Measurements from ENCODE around the gene CCM2.
A peak's percentile ranks its signal among the peaks of the same experiment; 100 is the strongest.
"Not testable (repeated sequence)": the region's sequence is repeated elsewhere in the genome, so short reads cannot be mapped to it uniquely, and the experiment has no call there.

Gene CCM2

GRCh38 chr7:45034710-45035109 is 34.7 kb downstream of the CCM2 start:
- H3K27me3 Mint-ChIP-seq; H3K9me3 Mint-ChIP-seq; H3K27ac Mint-ChIP-seq; intact Hi-C loops (cut with micrococcal nuclease); H3K4me3 Mint-ChIP-seq: not testable (repeated sequence)
- Mint-ChIP-seq H3K36me3 (ENCODE audit: low read depth) (peaks cover 54% of the 10 kb centered on the region), H3K4me1 (ENCODE audit: low read depth) (peaks cover 69% of the 10 kb centered on the region)

- peaks cover 68% of the 10 kb centered on the region for H3K4me1 Mint-ChIP-seq (ENCODE audit: low read depth)
- H3K27ac Mint-ChIP-seq, result peak overlapping the region; percentile 80
- H3K9me3 Mint-ChIP-seq, result no peaks in the 10 kb centered on the region
- H3K4me3 Mint-ChIP-seq, result no peak overlapping the region
- intact Hi-C loops (cut with micrococcal nuclease), result no loop called here
- H3K27me3 Mint-ChIP-seq, result no peaks in the 10 kb centered on the region
- peaks cover 60% of the 10 kb centered on the region for H3K36me3 Mint-ChIP-seq (ENCODE audit: low read depth)
These were observed 35.4 kb downstream of the CCM2 start for GRCh38 chr7:45035371-45035770.

DNA sequence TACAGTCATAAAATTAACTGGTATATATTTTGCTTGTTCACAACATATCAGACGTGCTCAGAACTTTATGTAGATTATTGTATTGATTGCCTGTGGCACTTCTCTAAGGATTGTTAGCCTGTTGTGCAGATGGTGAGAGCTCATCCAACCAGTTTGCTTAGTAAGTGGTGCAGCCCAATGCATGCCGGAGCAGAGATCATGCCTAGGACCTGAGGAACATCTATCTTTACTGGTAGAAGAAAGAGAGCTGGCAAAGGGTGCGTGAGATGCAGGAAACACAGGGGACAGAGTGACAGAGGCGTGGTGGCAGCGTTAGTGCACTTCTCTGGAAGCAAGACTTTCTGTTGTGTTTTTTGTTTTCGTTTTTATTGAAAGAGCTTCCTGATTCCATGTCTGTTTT is 35.9 kb downstream of the CCM2 start:
- intact Hi-C loops (cut with micrococcal nuclease), result no loop called here
- H3K9me3 Mint-ChIP-seq, result no peaks in the 10 kb centered on the region
- peaks cover 65% of the 10 kb centered on the region for H3K36me3 Mint-ChIP-seq (ENCODE audit: low read depth)
- peaks cover 73% of the 10 kb centered on the region for H3K4me1 Mint-ChIP-seq (ENCODE audit: low read depth)
- H3K4me3 Mint-ChIP-seq, result peak overlapping the region; percentile 60
- peak overlapping the region; percentile 80 for H3K27ac Mint-ChIP-seq
- no peaks in the 10 kb centered on the region for H3K27me3 Mint-ChIP-seq

DNA sequence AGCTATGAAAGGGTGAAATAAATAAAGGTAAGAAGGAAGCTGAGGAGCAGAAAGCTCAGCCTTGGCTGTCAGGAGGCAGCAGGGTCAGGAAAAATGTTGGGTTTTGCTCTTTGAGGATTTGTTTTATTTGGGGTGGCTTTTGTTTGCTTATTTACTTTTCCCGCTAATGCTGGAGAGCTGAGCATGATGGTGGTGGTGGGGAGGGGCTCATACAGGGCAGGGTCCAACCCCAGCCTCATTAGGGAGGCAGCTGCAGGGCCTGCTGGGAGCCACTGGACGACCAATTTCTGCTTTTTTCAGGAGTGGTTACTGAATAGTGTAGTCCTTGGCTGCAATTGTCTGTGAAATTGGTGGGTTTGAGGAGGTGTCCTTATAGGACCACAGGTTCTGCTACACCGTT is 36.3 kb downstream of the CCM2 start:
- Mint-ChIP-seq H3K4me1 (ENCODE audit: low read depth) (peaks cover 75% of the 10 kb centered on the region), H3K4me3 (peak overlapping the region; percentile 60), H3K9me3 (no peaks in the 10 kb centered on the region), H3K36me3 (ENCODE audit: low read depth) (peaks cover 69% of the 10 kb centered on the region), H3K27ac (peak overlapping the region; percentile 80), H3K27me3 (no peaks in the 10 kb centered on the region)
- intact Hi-C loops (cut with micrococcal nuclease), result no loop called here

DNA sequence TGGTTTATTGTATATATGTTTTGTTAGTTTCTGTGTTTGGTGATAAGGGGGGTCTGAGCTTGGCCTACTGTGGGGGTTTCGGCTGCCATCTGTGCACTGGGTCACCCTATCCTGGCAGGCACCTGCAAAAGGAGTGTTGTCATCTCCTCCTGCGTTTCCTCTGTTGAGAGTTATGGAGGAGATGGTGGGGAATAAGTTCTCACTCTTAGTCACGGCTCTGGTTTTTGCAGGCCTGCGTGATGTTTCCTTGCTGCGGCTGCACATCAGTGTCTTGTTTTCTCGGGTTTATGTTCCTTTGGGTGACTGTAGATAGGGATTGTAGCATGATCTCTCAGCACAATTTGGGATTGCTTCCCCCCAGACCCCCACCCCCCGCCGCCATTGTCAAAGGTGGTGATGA is 36.8 kb downstream of the CCM2 start:
- H3K4me1 Mint-ChIP-seq (ENCODE audit: low read depth), result peaks cover 73% of the 10 kb centered on the region
- intact Hi-C loops (cut with micrococcal nuclease), result no loop called here
- H3K9me3 Mint-ChIP-seq, result no peaks in the 10 kb centered on the region
- no peaks in the 10 kb centered on the region for H3K27me3 Mint-ChIP-seq
- H3K36me3 Mint-ChIP-seq (ENCODE audit: low read depth), result peaks cover 71% of the 10 kb centered on the region
- H3K4me3 Mint-ChIP-seq, result peak overlapping the region; percentile 60
- H3K27ac Mint-ChIP-seq, result peak overlapping the region; percentile 80

DNA sequence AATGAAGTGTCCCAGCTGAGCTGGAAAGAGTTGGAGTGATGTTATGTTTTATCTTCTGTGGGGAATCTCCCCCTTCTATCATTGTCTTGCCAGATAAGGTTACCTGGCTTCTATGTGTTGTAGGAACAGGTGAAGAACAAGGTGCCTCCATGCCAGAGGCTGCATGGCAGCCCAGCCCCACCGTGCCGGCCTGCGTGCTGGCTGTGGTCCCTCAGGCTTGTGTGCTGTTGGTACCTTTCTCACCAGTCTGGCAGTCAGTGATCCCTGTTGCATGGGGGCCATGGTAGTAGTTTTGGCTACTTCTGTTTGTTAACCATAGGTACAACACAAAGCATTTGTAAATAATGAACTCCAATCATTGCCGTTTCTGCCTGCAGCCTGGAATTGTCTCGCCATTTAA is 37.9 kb downstream of the CCM2 start:
- Mint-ChIP-seq H3K27me3 (no peaks in the 10 kb centered on the region), H3K36me3 (ENCODE audit: low read depth) (peaks cover 71% of the 10 kb centered on the region), H3K4me3 (no peak overlapping the region), H3K4me1 (ENCODE audit: low read depth) (peaks cover 65% of the 10 kb centered on the region), H3K9me3 (no peaks in the 10 kb centered on the region), H3K27ac (no peak overlapping the region)
- intact Hi-C loops (cut with micrococcal nuclease), result no loop called here

DNA sequence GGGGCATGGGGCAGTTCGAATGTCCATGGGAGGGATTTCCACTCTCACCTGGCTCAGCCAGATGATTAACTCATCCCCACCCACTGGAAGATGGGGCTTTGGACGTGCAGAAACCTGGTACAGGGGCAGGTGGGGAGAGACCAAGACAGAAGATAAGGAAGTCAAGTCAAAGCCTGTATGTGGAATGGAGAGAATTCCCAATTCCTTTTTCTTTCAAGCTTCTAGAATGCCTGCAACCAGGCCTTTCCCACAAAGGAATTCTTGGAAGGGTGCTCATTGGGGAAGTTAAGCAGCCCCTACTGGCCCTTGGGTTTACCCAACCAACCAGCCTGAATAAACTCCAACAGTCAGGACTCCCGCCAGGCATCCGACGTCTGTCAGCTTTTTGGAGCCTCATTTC is 39.1 kb downstream of the CCM2 start:
- H3K36me3 Mint-ChIP-seq (ENCODE audit: low read depth), result peaks cover 76% of the 10 kb centered on the region
- H3K27ac Mint-ChIP-seq, result peak overlapping the region; percentile 37
- peaks cover 62% of the 10 kb centered on the region for H3K4me1 Mint-ChIP-seq (ENCODE audit: low read depth)
- no peak overlapping the region for H3K4me3 Mint-ChIP-seq
- intact Hi-C loops (cut with micrococcal nuclease), result no loop called here
- no peaks in the 10 kb centered on the region for H3K27me3 Mint-ChIP-seq
- no peaks in the 10 kb centered on the region for H3K9me3 Mint-ChIP-seq

GRCh38 chr7:45044338-45044737 is 44.3 kb downstream of the CCM2 start:
- peaks cover 29% of the 10 kb centered on the region for H3K4me1 Mint-ChIP-seq (ENCODE audit: low read depth)

DNA sequence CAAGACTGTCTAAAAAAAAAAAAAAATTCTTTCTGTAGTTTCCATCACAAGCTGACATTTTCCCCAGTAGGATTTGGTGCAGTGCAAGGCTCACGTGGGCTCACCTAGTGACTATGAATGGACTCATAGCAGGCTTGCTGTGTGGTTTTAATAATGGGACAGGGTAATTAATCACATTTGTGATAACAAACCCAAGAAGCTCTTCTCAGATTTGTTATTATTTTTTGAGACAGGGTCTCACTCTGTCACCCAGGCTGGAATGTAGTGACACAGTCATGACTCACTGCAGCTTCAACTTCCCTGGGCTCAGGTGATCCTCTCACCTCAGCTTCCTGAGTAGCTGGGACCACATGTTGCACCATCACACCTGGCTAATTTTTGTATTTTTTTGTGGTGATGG is 48.7 kb downstream of the CCM2 start:
- H3K27me3 Mint-ChIP-seq, result no peaks in the 10 kb centered on the region
- H3K4me3 Mint-ChIP-seq, result no peak overlapping the region
- no peaks in the 10 kb centered on the region for H3K9me3 Mint-ChIP-seq
- no peak overlapping the region for H3K27ac Mint-ChIP-seq
- peaks cover 83% of the 10 kb centered on the region for H3K36me3 Mint-ChIP-seq (ENCODE audit: low read depth)
- intact Hi-C loops (cut with micrococcal nuclease), result no loop called here
- H3K4me1 Mint-ChIP-seq (ENCODE audit: low read depth), result peaks cover 31% of the 10 kb centered on the region

More at GRCh38 chr7:45044338-45044737, 44.3 kb downstream of the CCM2 start:
- H3K9me3 Mint-ChIP-seq, result no peaks in the 10 kb centered on the region
- H3K4me3 Mint-ChIP-seq, result no peak overlapping the region
- H3K27me3 Mint-ChIP-seq, result no peaks in the 10 kb centered on the region
- H3K36me3 Mint-ChIP-seq (ENCODE audit: low read depth), result peaks cover 89% of the 10 kb centered on the region
- peak overlapping the region; percentile 54 for H3K27ac Mint-ChIP-seq
- intact Hi-C loops (cut with micrococcal nuclease), result no loop called here

GRCh38 chr7:45050198-45050597 is 50.2 kb downstream of the CCM2 start:
- Mint-ChIP-seq H3K9me3 (no peaks in the 10 kb centered on the region), H3K27me3 (no peaks in the 10 kb centered on the region), H3K4me3 (no peak overlapping the region), H3K4me1 (ENCODE audit: low read depth) (peaks cover 25% of the 10 kb centered on the region), H3K27ac (no peak overlapping the region), H3K36me3 (ENCODE audit: low read depth) (peaks cover 84% of the 10 kb centered on the region)
- intact Hi-C loops (cut with micrococcal nuclease), result no loop called here

- Mint-ChIP-seq H3K4me3 (no peak overlapping the region), H3K36me3 (ENCODE audit: low read depth) (peaks cover 68% of the 10 kb centered on the region), H3K4me1 (ENCODE audit: low read depth) (peaks cover 37% of the 10 kb centered on the region), H3K9me3 (no peaks in the 10 kb centered on the region), H3K27me3 (no peaks in the 10 kb centered on the region), H3K27ac (no peak overlapping the region)
- intact Hi-C loops (cut with micrococcal nuclease), result no loop called here
These were observed 52.0 kb downstream of the CCM2 start for GRCh38 chr7:45052011-45052410.

- Mint-ChIP-seq H3K4me1 (ENCODE audit: low read depth) (peaks cover 42% of the 10 kb centered on the region), H3K27ac (no peak overlapping the region)
These were observed 53.4 kb downstream of the CCM2 start for GRCh38 chr7:45053401-45053800.

DNA sequence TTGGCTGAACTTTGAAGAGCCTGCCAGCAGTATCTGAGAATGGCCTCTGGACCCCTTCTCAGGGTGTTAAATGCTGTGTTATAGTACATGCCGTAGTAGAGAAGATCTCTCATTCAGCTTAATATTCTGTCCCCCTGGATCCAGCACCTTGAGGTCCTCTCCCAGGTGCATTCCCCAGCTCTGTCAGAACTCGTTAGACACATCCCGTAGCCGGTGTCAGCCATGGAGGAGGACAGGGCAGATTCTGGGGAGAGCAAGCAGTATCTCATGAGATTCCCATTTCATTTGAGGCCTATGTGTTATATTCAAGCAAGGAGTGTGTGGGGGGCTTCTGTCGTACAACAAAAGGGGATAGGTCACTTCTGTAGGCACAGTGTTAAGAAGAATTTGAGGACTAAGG is 53.9 kb downstream of the CCM2 start:
- Mint-ChIP-seq H3K4me1 (ENCODE audit: low read depth) (peaks cover 42% of the 10 kb centered on the region), H3K27me3 (no peaks in the 10 kb centered on the region), H3K36me3 (ENCODE audit: low read depth) (peaks cover 69% of the 10 kb centered on the region), H3K27ac (no peak overlapping the region), H3K4me3 (no peak overlapping the region), H3K9me3 (no peaks in the 10 kb centered on the region)
- intact Hi-C loops (cut with micrococcal nuclease), result no loop called here

More at GRCh38 chr7:45053401-45053800, 53.4 kb downstream of the CCM2 start:
- Mint-ChIP-seq H3K36me3 (ENCODE audit: low read depth) (peaks cover 71% of the 10 kb centered on the region), H3K27me3 (no peaks in the 10 kb centered on the region), H3K4me3 (no peak overlapping the region), H3K9me3 (no peaks in the 10 kb centered on the region)
- intact Hi-C loops (cut with micrococcal nuclease), result no loop called here

GRCh38 chr7:45054442-45054841 is 54.4 kb downstream of the CCM2 start:
- intact Hi-C loops (cut with micrococcal nuclease), result no loop called here

GRCh38 chr7:45055016-45055415 is 55.0 kb downstream of the CCM2 start:
- H3K36me3 Mint-ChIP-seq (ENCODE audit: low read depth), result peaks cover 69% of the 10 kb centered on the region
- peak overlapping the region; percentile 43 for H3K27ac Mint-ChIP-seq
- no peak overlapping the region for H3K4me3 Mint-ChIP-seq
- intact Hi-C loops (cut with micrococcal nuclease), result no loop called here
- peaks cover 42% of the 10 kb centered on the region for H3K4me1 Mint-ChIP-seq (ENCODE audit: low read depth)
- H3K9me3 Mint-ChIP-seq, result no peaks in the 10 kb centered on the region
- H3K27me3 Mint-ChIP-seq, result no peaks in the 10 kb centered on the region

More at GRCh38 chr7:45054442-45054841, 54.4 kb downstream of the CCM2 start:
- peak overlapping the region; percentile 43 for H3K27ac Mint-ChIP-seq
- H3K27me3 Mint-ChIP-seq, result no peaks in the 10 kb centered on the region
- no peak overlapping the region for H3K4me3 Mint-ChIP-seq
- H3K4me1 Mint-ChIP-seq (ENCODE audit: low read depth), result peaks cover 42% of the 10 kb centered on the region
- no peaks in the 10 kb centered on the region for H3K9me3 Mint-ChIP-seq
- H3K36me3 Mint-ChIP-seq (ENCODE audit: low read depth), result peaks cover 67% of the 10 kb centered on the region

All from dendritic cell treated with granulocyte-macrophage colony-stimulating factor and Interleukin-4, amounts not matched to agents 40 ng/mL and 50 ng/mL, for 4 days (primary cell).